GM12801 (cell line): ENCODE results near the gene ACO1.

Experiments used
- TF ChIP-seq, protein P1 (sequence below): IDR thresholded peaks from one replicate; pipeline ENCODE4 v1.5.1; 2011; ENCODE audit warnings: control low read depth; ENCODE audit not compliant: insufficient read length; ENCODE audit errors: extremely low read depth

Gene ACO1

DNA sequence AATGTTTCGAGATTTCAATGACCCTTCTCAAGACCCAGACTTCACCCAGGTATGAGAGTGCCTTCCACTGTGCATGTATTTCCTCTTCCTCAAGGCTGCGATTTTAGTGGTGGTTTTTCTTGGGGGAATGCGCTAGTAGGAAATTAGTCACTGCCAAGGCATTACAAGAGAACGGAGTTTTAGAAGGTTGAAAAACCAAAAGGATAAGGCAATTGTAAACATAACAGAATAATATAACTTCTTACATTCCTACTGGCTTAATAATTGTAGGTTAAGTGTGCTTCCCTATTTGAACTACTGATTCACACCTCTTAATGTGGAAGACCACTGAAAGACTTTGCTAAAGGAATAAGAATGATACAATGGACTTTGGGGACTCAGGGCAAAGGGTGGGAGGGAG lies 38.9 kb downstream of the ACO1 start:
- TF ChIP-seq, protein P1, sequence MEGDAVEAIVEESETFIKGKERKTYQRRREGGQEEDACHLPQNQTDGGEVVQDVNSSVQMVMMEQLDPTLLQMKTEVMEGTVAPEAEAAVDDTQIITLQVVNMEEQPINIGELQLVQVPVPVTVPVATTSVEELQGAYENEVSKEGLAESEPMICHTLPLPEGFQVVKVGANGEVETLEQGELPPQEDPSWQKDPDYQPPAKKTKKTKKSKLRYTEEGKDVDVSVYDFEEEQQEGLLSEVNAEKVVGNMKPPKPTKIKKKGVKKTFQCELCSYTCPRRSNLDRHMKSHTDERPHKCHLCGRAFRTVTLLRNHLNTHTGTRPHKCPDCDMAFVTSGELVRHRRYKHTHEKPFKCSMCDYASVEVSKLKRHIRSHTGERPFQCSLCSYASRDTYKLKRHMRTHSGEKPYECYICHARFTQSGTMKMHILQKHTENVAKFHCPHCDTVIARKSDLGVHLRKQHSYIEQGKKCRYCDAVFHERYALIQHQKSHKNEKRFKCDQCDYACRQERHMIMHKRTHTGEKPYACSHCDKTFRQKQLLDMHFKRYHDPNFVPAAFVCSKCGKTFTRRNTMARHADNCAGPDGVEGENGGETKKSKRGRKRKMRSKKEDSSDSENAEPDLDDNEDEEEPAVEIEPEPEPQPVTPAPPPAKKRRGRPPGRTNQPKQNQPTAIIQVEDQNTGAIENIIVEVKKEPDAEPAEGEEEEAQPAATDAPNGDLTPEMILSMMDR: no peak

DNA sequence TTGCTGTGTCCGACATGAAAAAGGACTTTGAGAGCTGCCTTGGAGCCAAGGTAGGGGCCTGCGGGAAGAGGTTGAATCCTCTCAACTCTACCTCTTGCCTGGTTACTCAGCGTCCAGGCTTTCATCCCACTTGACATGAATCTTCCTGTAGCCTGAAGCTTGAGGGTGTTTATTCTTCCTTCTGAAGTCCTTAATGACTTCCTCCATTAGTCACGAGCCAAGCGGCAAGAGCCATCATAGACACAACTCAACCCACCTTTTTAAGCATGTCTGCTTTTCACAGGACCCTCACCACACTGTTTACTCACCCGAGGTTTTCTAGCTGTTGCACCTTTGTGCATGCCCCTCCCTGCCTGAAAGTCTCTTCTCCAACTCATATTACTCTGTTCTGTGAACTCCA lies 40.2 kb downstream of the ACO1 start:
- TF ChIP-seq, protein P1: no peak

DNA sequence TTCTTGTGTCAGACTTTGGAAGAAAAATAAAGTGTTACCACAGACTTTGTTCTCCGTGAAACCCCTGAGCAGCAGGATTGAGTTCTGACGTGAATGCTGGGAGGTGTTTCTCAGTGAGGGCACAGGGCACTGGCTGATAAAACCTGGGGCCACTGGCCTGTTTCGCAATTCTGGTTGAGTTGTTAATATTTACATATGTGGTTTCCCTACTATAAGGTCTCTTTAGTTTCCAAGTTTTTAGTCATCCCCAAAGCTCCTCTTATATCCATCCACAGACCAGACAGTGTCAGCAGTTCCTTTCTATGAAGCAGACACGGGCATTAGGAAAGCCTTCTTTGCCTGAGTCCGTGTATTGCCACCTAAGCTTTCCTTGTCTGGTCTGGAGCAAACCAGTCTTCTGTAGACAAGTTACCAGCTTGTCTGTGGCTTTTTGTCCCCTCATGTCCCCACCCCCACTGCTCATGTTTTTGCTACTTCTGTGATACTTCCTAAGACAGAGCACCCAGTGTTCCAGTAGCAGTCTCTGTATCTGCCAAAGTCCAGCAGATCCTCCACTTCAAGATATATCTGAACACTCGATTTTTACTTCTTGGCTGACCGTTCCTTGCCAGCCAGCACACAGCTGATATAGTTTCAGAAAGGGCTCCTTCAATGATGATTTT lies 42.0 kb downstream of the ACO1 start:
- TF ChIP-seq, protein P1: no peak

DNA sequence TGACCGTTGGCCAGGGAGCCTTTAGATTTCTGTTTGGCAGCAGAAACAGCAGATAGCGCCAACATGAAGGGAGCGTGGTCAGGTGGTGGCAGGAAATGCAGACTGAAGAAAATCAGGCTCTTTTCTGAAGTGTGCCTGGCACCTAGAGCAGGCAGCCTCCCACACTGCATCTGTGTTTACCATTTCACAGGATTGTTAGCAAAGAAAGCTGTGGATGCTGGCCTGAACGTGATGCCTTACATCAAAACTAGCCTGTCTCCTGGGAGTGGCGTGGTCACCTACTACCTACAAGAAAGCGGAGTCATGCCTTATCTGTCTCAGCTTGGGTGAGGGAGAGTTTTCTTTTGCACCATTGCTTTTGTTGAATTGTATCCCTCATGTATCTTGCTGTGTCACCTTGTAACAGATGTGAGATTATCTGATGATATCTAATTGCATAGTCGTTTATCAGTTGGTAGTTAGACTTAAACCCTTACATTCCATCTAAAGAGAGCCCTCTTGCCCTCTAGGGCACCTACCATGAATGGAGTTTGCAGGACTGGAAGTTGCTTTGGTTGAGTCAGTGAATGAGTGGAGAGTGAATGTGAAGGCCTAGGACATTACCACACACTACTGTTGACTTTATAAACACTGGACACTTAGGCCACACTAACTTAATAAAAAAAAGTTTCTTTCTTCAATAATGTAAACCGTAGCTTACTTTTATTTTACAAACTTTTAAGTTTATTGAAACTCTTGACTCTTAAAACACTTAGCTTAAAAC lies 42.8 kb downstream of the ACO1 start:
- TF ChIP-seq, protein P1: no peak

DNA sequence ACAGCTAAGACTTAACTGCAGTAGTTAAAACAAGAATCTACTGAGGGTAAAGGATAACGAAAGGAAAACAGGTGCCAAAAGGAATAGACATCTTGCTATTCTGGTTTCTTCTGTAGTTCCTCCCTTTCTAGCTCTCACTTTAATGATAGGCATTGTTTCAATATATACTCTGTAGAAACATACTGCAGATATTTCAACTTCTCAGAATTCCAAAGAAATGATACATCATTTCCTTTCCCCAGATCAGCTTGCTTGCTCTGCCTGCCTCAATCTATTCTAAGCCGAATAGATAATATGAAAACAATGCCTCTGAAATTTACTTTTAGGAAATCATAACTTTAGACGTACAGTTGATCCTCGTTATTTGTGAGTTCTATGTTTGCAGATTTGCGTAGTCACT lies 46.3 kb downstream of the ACO1 start:
- TF ChIP-seq, protein P1: no peak

DNA sequence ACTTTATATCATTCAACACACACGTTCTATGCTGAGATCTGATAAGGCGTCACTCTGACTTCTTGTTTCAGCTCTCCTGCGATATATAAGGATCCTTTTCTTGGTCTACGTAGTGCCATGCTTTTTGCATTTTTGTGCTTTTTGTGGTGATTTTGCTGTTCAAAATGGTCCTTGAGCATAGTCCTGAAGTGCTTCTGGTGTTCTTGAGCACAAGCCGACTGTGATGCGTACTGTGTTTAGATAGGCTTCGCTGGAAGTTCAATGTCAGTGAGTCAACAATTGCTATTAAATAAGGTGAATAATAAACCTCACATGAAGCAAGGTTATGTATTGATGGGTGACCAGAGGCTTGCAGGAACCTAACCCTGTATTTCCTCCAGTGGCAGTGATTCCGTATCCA lies 46.8 kb downstream of the ACO1 start:
- TF ChIP-seq, protein P1: no peak

DNA sequence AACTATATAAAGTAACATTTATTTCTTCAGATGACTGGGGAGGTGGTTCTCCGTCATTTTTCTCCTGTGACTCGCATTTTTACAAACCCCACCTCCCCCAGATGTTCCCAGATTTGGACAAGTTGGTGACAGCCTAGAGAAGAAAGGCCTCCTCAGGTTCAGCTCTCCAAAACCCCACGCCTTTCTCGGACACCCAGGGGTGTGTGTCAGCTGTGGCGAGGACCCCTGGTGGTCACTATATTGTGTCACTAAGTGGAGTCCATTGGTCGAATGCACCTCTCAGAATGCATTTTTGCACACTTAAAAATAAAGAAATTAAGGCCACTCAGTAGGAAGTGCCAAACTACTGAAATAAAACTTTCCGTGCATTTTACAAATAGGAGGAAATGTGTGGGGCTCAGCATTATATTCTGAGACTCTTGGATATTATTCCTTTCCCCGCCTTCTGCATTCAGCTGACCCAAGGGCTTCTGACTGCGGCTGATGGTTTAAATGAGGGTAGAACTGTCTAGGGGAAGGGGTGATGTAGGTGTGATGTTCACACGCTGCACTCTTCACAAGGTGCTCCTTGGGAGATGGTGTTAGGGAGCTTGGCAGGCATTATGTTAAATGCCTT lies 47.6 kb downstream of the ACO1 start:
- TF ChIP-seq, protein P1: no peak
